ENCODE data around the gene GAA. TPM values are rescaled to one million over a fixed set of nuclear protein-coding genes. Genes with fewer than 3 reads are reported as not detected.

Gene GAA
- total RNA-seq, 1 experiment from 2014 or later: 30.3 TPM

GRCh38 chr17:80095844-80096475, 5.4 kb upstream of the GAA start:
- Histone ChIP-seq H3K23me2 (ENCODE audit: insufficient read length, low read depth, low read length, poor library complexity, severe bottlenecking) (no peaks in the 10 kb centered on the region), H3K4me1 (ENCODE audit: insufficient read depth, low read length) (no peaks in the 10 kb centered on the region), H3K27me3 (ENCODE audit: insufficient read depth, low read length) (no peaks in the 10 kb centered on the region; the same call in 1 of the 2 replicates), H2BK120ac (ENCODE audit: low read depth, low read length, poor library complexity, severe bottlenecking) (no peak overlapping the region), H4K91ac (ENCODE audit: insufficient read length, low read depth, low read length) (no peak overlapping the region), H3K56ac (ENCODE audit: insufficient read length, low read depth, low read length) (no peak overlapping the region), H3K4me2 (ENCODE audit: insufficient read depth, insufficient read length, low read length) (no peak overlapping the region), H2BK20ac (ENCODE audit: low read depth, low read length, poor library complexity, severe bottlenecking) (no peak overlapping the region), H3K9ac (ENCODE audit: extremely low read depth, insufficient read length, low read length) (no peak overlapping the region), H3K18ac (ENCODE audit: insufficient read length, low read depth, low read length) (no peak overlapping the region), H3K4ac (ENCODE audit: low read depth, low read length) (no peak overlapping the region), H2AK5ac (ENCODE audit: insufficient read length, low read length) (no peak overlapping the region), H3K9me3 (ENCODE audit: control insufficient read depth, low read depth, low read length) (no peaks in the 10 kb centered on the region), H2BK15ac (ENCODE audit: low read depth, low read length) (no peak overlapping the region), H3K14ac (ENCODE audit: insufficient read depth, low read length) (no peak overlapping the region), H3K79me1 (ENCODE audit: insufficient read depth, low read depth, low read length, poor library complexity, severe bottlenecking) (no peaks in the 10 kb centered on the region), H2BK12ac (ENCODE audit: insufficient read length, low read depth, low read length) (no peak overlapping the region), H2BK5ac (ENCODE audit: insufficient read length, low read length) (no peak overlapping the region), H3T11ph (ENCODE audit: low read length) (no peak overlapping the region), H3K23ac (ENCODE audit: insufficient read length, low read depth, low read length) (no peak overlapping the region), H4K5ac (ENCODE audit: insufficient read length, low read depth, low read length) (no peak overlapping the region), H3K27ac (ENCODE audit: insufficient read length, low read depth, low read length) (no peak overlapping the region), H4K8ac (replicated peaks; ENCODE audit: insufficient read length, low read depth, low read length) (no peak overlapping the region), H4K20me1 (ENCODE audit: control insufficient read depth, insufficient read depth, insufficient read length) (no peaks in the 10 kb centered on the region), H2AFZ (ENCODE audit: low read length) (no peak overlapping the region), H3K79me2 (ENCODE audit: insufficient read depth, low read length) (no peaks in the 10 kb centered on the region)
- WGBS (ENCODE audit: extremely low coverage, insufficient read length, low lambda C conversion rate): no CpG with 5 or more reads among the region's 16 CpGs
- Mint-ChIP-seq H3K36me3 (ENCODE audit: insufficient read depth in 1 of 3, low read depth in 3 of 3) (peaks cover 0 to 3% (median 0%) of the 10 kb centered on the region in 3 experiments; a peak in 3 of 7 replicates), H3K4me1 (peaks cover 6% of the 10 kb centered on the region in 2 experiments), H3K4me3 (no peak overlapping the region), H3K27ac (no peak overlapping the region), H3K9me3 (no peaks in the 10 kb centered on the region; a peak in 1 of 5 replicates), H3K27me3 (ENCODE audit: low read depth) (peaks cover 15% of the 10 kb centered on the region)
- no peak for DNase-seq
- no peak for TF ChIP-seq CTCF (conservative IDR thresholded peaks at IDR 0.05)

Data from H9 (cell line).